Umbilical cord (tissue), 2 donors: Measurements from ENCODE around the gene ZCCHC10. TPM values are rescaled to one million over a fixed set of nuclear protein-coding genes. Genes with fewer than 3 reads are reported as not detected.
A peak's percentile ranks its signal among the peaks of the same experiment; 100 is the strongest.
"Not testable (repeated sequence)": the region's sequence is repeated elsewhere in the genome, so short reads cannot be mapped to it uniquely, and the experiment has no call there.

Experiments
- DNase-seq: peaks from one replicate; pipeline ENCODE4 v3.0.0-alpha.2; 2015; ENCODE audit warnings: low spot score
- total RNA-seq: library from RNA; depleted of rRNA; stranded (reverse); fragments of >200 nt; gene quantifications from one replicate; pipeline ENCODE4 v1.2.3, GENCODE V29; 2014; ENCODE audit warnings: low replicate concordance; ENCODE audit not compliant: insufficient read depth

Gene ZCCHC10
- total RNA-seq = 21.9 TPM

- peak; percentile 98 for DNase-seq
These were observed at the start of gene ZCCHC10 for GRCh38 chr5:133025804-133026663. TSS of gene ZCCHC10 (minus strand) at chr5:133026549. CDS start at chr5:133026537, 12 bp downstream.

- DNase-seq = peak; percentile 18
These were observed 49.5 kb upstream of the ZCCHC10 start for GRCh38 chr5:133075572-133076536.

GRCh38 chr5:133072021-133072420 is 45.7 kb upstream of the ZCCHC10 start:
- DNase-seq = no peak

GRCh38 chr5:133066045-133066444 is 39.7 kb upstream of the ZCCHC10 start:
- DNase-seq = no peak

GRCh38 chr5:133065471-133065870 is 39.1 kb upstream of the ZCCHC10 start:
- peak; percentile 66 for DNase-seq

GRCh38 chr5:133063965-133064364 is 37.6 kb upstream of the ZCCHC10 start:
- DNase-seq = no peak

GRCh38 chr5:133062276-133062675 is 35.9 kb upstream of the ZCCHC10 start:
- no peak for DNase-seq

GRCh38 chr5:133059621-133060020 is 33.3 kb upstream of the ZCCHC10 start:
- no peak for DNase-seq

GRCh38 chr5:133056891-133057290 is 30.5 kb upstream of the ZCCHC10 start:
- no peak for DNase-seq

- DNase-seq = no peak
These were observed 28.5 kb upstream of the ZCCHC10 start for GRCh38 chr5:133054697-133055471.

- DNase-seq = no peak
These were observed 27.1 kb upstream of the ZCCHC10 start for GRCh38 chr5:133053448-133053847.

GRCh38 chr5:133052317-133053175 is 26.2 kb upstream of the ZCCHC10 start:
- peak; percentile 48 for DNase-seq

GRCh38 chr5:133051542-133052316 is 25.4 kb upstream of the ZCCHC10 start, which contains the start of gene HSPA4:
TSS of gene HSPA4 (plus strand) at chr5:133052013. CDS start at chr5:133052251, 238 bp downstream.
- DNase-seq = peak; percentile 99

GRCh38 chr5:133051061-133051541 is 24.8 kb upstream of the ZCCHC10 start:
- DNase-seq = no peak

- no peak for DNase-seq
These were observed 24.2 kb upstream of the ZCCHC10 start for GRCh38 chr5:133050521-133050920.

GRCh38 chr5:133049726-133050048 is 23.3 kb upstream of the ZCCHC10 start:
- no peak for DNase-seq

GRCh38 chr5:133048993-133049725 is 22.8 kb upstream of the ZCCHC10 start:
- DNase-seq = peak; percentile 49

- no peak for DNase-seq
These were observed 21.1 kb upstream of the ZCCHC10 start for GRCh38 chr5:133047404-133047803.

GRCh38 chr5:133046560-133046959 is 20.2 kb upstream of the ZCCHC10 start:
- not testable (repeated sequence) for DNase-seq
